Hippocampal formation (tissue), 2 donors: Measurements from ENCODE around the gene SSTR5.
A peak's percentile ranks its signal among the peaks of the same experiment; 100 is the strongest.

ENCODE experiments used
- DNase-seq, 2 donors: peaks; one replicate each; lab custom pipeline; 2025; lab: John Stamatoyannopoulos, UW

The SSTR5 gene

GRCh38 chr16:1102921-1103635, 30.5 kb downstream of the SSTR5 start:
- DNase-seq, result no peak

GRCh38 chr16:1103636-1103980, 31.1 kb downstream of the SSTR5 start:
- DNase-seq, result no peak

- peak in 1 of 2 donors; percentile 25 for DNase-seq
These were observed 33.5 kb downstream of the SSTR5 start for GRCh38 chr16:1105888-1106620.

- DNase-seq, result no peak
These were observed 34.1 kb downstream of the SSTR5 start for GRCh38 chr16:1106659-1107058.

- DNase-seq, result no peak
These were observed 34.6 kb downstream of the SSTR5 start for GRCh38 chr16:1107141-1107540.

GRCh38 chr16:1107731-1108130, 35.2 kb downstream of the SSTR5 start:
- no peak for DNase-seq

- DNase-seq, result no peak
These were observed 36.0 kb downstream of the SSTR5 start for GRCh38 chr16:1108299-1109252.

GRCh38 chr16:1109648-1110047, 37.1 kb downstream of the SSTR5 start:
- no peak for DNase-seq

- no peak for DNase-seq
These were observed 40.1 kb downstream of the SSTR5 start for GRCh38 chr16:1112506-1113184.

GRCh38 chr16:1113489-1113888, 40.9 kb downstream of the SSTR5 start:
- no peak for DNase-seq

GRCh38 chr16:1113889-1114526, 41.5 kb downstream of the SSTR5 start:
- DNase-seq, result no peak

GRCh38 chr16:1116693-1117077, 44.1 kb downstream of the SSTR5 start:
- no peak for DNase-seq

GRCh38 chr16:1117176-1117900, 44.8 kb downstream of the SSTR5 start:
- no peak for DNase-seq

- no peak for DNase-seq
These were observed 45.4 kb downstream of the SSTR5 start for GRCh38 chr16:1117926-1118325.

- no peak for DNase-seq
These were observed 46.6 kb downstream of the SSTR5 start for GRCh38 chr16:1119129-1119528.

- DNase-seq, result no peak
These were observed 47.4 kb downstream of the SSTR5 start for GRCh38 chr16:1119766-1120576.

GRCh38 chr16:1120577-1120941, 48.0 kb downstream of the SSTR5 start:
- DNase-seq, result no peak

GRCh38 chr16:1121009-1121408, 48.5 kb downstream of the SSTR5 start:
- no peak for DNase-seq

GRCh38 chr16:1121601-1122397, 49.3 kb downstream of the SSTR5 start:
- DNase-seq, result no peak
